NT2/D1 (cell line): ENCODE measurements around the gene NHLRC2.

Experiments used
- DNase-seq: peaks from one replicate; pipeline ENCODE4 v3.0.0-alpha.2; 2011; ENCODE audit warnings: low read depth, low spot score
- H3K27me3 ChIP-seq: 2 replicates; pipeline ENCODE4 v1.6.0; 2011; ENCODE audit warnings: mild to moderate bottlenecking; ENCODE audit not compliant: insufficient read length, insufficient read depth
- H3K36me3 ChIP-seq: 2 replicates; pipeline ENCODE4 v1.6.1; 2011; ENCODE audit warnings: mild to moderate bottlenecking, low read length, mixed read lengths; ENCODE audit not compliant: insufficient read depth, insufficient read length
- H3K4me1 ChIP-seq: 2 replicates; pipeline ENCODE4 v1.5.1; 2011; ENCODE audit not compliant: insufficient read depth, insufficient read length
- H3K4me3 ChIP-seq: 2 replicates; pipeline ENCODE4 v1.5.1; 2011; ENCODE audit warnings: low read depth; ENCODE audit not compliant: insufficient read length
- H3K9ac ChIP-seq: 2 replicates; pipeline ENCODE4 v1.6.0; 2011; ENCODE audit warnings: low read depth; ENCODE audit not compliant: insufficient read length
- H3K9me3 ChIP-seq: 2 replicates; pipeline ENCODE4 v1.5.1; 2011; ENCODE audit warnings: mild to moderate bottlenecking, low read length; ENCODE audit not compliant: insufficient read depth
- SUZ12 ChIP-seq: IDR thresholded peaks from 2 replicates; pipeline ENCODE4 v1.6.1; 2011; ENCODE audit not compliant: insufficient read length, insufficient read depth; ENCODE audit errors: extremely low read depth
- YY1 ChIP-seq: IDR thresholded peaks from 2 replicates; pipeline ENCODE4 v1.6.1; 2011; ENCODE audit not compliant: insufficient read length, insufficient read depth
- ZNF274 ChIP-seq: IDR thresholded peaks from 2 replicates; pipeline ENCODE4 v1.6.1; 2011; ENCODE audit warnings: mild to moderate bottlenecking, low read depth, low read length

Gene NHLRC2

DNA sequence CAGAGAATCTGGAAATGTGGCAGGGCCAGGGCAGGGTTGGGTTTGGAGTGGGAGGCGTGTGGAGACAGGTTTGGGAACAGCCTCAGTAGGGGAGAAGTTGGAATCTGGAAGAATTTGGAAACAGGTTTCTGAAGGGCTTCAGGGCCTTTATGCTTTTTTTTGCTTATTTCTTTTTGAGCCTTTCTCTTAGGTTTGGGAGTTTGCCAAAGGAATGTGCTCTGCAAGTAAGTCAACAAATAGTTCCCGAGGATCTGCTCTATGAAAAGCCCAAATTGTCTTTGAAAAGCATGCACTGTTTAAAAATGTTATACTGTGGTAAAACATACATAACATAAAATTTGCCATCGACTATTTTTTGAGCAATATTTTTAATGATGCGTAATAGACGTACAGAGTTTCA lies 102.6 kb downstream of the NHLRC2 start:
- peaks cover 7% of the 10 kb centered on the region for H3K4me1 ChIP-seq
- DNase-seq: no peak

DNA sequence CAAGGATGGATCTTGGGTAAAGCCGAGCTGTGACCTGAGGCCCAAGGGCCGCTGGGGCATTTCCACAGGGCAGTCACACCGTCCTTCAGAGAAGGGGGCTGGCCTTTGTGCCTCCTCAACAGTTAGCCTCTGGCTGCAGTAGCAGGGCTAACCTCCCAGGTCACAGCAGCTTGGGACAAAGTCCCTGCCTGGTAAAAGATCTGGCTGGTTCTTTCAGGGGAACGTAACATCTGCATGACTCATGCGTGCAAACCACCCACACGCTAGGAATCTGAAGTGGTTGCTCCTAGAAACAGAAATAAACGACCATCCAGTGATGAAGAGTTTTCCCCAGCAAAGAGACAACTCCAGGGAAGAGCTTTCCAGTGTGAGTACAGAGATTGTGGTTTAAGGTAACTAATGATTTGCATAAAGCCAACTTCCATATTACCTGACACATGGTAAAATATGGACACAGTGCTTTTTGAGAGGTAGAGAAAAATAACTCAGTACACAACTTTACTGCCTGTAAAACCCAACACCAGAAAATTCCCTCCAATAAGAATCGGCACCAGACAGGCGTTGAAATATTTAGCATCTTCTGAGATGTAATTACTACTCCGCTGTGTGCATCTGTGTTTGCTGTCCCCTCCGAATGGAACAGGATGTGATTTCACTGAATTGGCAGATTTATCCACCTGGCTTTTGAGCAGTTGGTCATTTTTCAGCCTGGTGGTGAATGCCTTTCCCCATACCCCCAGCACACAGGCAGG lies 104.3 kb downstream of the NHLRC2 start:
- no peaks in the 10 kb centered on the region for H3K36me3 ChIP-seq
- H3K9ac ChIP-seq: no peak overlapping the region
- no peak for DNase-seq
- no peaks in the 10 kb centered on the region for H3K27me3 ChIP-seq
- peaks cover 7% of the 10 kb centered on the region for H3K4me1 ChIP-seq
- TF ChIP-seq ZNF274: no peak
- no peak for TF ChIP-seq YY1
- no peak for TF ChIP-seq SUZ12
- H3K9me3 ChIP-seq: no peaks in the 10 kb centered on the region
- no peak overlapping the region for H3K4me3 ChIP-seq

More for the DNA sequence above, 102.6 kb downstream of the NHLRC2 start:
- H3K9ac ChIP-seq: no peak overlapping the region
- H3K36me3 ChIP-seq: no peaks in the 10 kb centered on the region
- TF ChIP-seq SUZ12 (no peak), YY1 (no peak), ZNF274 (no peak)
- H3K27me3 ChIP-seq: no peaks in the 10 kb centered on the region
- no peak overlapping the region for H3K4me3 ChIP-seq
- no peaks in the 10 kb centered on the region for H3K9me3 ChIP-seq

DNA sequence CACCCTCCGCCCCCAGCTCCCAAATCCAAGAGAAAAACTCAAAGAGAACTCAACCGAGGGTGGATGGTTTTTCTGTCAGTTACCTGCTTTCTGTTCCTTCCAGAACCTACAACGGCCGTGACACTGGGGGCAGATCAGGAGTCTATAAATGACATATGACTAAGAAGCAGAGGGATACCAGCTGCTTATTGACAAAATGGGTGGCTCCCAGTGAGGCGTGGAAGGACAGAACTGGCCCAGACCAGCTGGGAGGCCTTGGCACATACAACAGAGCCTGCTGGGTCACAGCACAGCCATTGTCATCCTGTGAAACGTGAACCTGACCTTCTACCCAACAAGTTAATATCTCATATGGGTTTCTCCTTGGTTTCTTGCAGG lies 104.9 kb downstream of the NHLRC2 start:
- H3K4me3 ChIP-seq: no peak overlapping the region
- H3K4me1 ChIP-seq: peaks cover 7% of the 10 kb centered on the region
- H3K9me3 ChIP-seq: no peaks in the 10 kb centered on the region
- no peak overlapping the region for H3K9ac ChIP-seq
- DNase-seq: no peak
- H3K36me3 ChIP-seq: no peaks in the 10 kb centered on the region
- no peaks in the 10 kb centered on the region for H3K27me3 ChIP-seq
- TF ChIP-seq SUZ12: no peak
- TF ChIP-seq ZNF274: no peak
- no peak for TF ChIP-seq YY1

DNA sequence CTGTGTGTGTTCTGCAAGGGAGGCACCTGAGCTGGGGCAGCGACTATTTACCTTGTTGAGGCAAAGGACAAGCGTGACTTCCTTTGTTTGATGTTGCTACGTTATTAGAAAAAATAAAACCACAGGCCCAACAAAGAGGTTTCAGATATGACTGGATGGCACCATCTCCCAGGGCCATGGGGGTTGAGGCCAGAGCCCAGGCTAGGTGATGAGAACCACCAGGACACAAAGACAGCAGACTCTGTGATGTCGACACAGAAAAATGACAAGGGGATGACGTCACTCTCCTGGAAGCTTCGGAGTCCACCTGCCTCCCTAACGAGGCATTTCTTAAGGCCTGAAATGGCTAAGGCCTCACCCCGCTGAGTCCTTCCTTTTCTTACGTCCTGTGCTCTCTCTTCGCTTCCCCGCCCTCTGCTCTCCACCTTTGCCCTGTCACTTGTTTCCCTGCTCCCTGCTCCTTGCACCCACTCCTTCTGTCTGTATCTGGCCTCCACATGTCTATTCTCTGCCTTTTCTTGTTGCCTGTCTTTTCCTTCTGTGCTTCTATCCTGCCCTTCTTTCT lies 106.2 kb downstream of the NHLRC2 start:
- Histone ChIP-seq H3K27me3 (no peaks in the 10 kb centered on the region), H3K9me3 (no peaks in the 10 kb centered on the region), H3K36me3 (no peaks in the 10 kb centered on the region), H3K4me1 (peaks cover 7% of the 10 kb centered on the region), H3K9ac (no peak overlapping the region), H3K4me3 (no peak overlapping the region)
- no peak for TF ChIP-seq SUZ12
- no peak for TF ChIP-seq YY1
- TF ChIP-seq ZNF274: no peak
- peak; percentile 18 for DNase-seq

DNA sequence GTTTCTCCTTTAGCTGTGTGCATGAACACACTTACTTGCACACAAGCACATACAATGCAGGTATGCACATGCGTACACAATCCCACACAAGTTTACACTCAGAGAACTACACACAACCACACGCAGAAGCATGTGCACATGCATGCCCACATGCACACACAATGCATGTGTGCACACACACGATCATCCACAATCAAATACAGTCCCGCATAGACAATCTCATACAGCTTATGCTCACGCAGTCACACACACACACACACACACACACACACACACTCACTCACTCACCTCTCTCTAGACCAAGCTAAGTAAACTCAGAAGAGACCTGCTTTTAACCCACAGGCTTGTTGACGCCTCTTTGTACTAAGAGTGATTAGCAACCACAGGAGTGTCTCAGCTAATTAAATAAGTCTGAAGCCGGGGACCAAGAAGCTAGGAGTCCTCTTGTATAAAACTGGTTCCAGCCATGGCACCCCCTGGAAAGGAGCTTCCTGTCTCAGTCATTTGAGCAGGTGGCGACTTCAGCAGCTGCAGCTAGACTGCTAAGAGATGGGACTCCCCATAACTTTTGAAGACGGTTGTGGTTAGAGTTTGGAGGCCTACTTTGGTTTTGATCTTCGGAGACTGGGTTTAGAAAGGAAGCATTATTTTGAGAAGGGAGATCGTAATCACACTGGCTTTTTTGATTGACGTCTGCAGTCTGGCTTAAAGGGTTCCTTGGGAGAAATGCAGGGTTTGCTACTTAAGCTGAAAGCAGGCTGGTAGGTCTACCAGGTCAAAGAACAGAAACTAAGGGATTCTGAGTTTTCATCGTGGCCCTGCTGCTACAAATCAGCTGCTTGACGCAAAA lies 106.9 kb downstream of the NHLRC2 start:
- Histone ChIP-seq H3K4me1 (peaks cover 7% of the 10 kb centered on the region), H3K4me3 (no peak overlapping the region), H3K36me3 (no peaks in the 10 kb centered on the region), H3K9me3 (no peaks in the 10 kb centered on the region), H3K9ac (no peak overlapping the region), H3K27me3 (no peaks in the 10 kb centered on the region)
- TF ChIP-seq YY1 (no peak), ZNF274 (no peak), SUZ12 (no peak)
- no peak for DNase-seq

DNA sequence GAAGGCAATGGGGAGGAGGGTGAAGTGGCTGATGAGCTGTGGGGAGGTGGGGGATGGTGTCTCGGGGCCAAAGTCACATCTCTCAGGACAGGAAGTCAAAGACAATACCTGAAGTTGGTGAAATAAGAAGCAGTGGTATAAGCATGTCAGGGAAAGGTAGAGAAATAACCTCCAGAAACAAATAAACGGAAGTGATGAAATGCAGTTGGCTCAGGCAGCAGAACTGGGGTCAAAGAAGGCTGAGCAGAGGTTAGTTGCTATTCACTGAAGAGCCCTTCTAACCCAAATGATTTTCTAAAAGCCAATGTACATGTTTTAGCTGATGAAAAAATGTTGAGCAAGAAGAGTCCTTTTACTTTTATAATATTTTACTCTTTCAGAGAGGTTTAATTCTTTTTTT lies 110.6 kb downstream of the NHLRC2 start:
- TF ChIP-seq SUZ12: no peak
- no peak for TF ChIP-seq YY1
- peaks cover 6% of the 10 kb centered on the region; the same call in 1 of the 2 replicates for H3K9me3 ChIP-seq
- no peak overlapping the region for H3K9ac ChIP-seq
- H3K4me1 ChIP-seq: peaks cover 7% of the 10 kb centered on the region
- H3K4me3 ChIP-seq: no peak overlapping the region
- H3K27me3 ChIP-seq: no peaks in the 10 kb centered on the region
- no peaks in the 10 kb centered on the region for H3K36me3 ChIP-seq
- DNase-seq: no peak

DNA sequence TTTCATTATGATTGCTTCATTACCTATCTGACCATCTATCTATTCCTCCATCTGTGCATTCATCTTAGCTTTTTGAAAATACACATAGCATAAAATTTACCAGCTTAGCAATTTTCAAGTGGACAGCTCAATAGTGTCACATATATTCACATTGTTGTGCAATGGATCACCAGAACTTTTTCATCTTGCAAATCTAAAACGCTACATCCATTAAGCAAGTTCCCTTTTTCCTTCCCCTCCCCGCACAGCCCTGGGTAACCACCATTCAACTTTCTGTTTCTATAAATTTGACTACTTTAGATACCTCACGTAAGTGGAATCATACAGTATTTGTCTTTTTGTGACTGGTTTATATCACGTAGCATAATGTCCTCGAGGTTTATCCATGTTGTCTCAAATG lies 111.2 kb downstream of the NHLRC2 start:
- H3K27me3 ChIP-seq: no peaks in the 10 kb centered on the region
- H3K4me1 ChIP-seq: peaks cover 4% of the 10 kb centered on the region
- no peaks in the 10 kb centered on the region for H3K36me3 ChIP-seq
- TF ChIP-seq YY1 (no peak), SUZ12 (no peak), ZNF274 (no peak)
- DNase-seq: no peak
- H3K9me3 ChIP-seq: peaks cover 6% of the 10 kb centered on the region; the same call in 1 of the 2 replicates
- no peak overlapping the region for H3K4me3 ChIP-seq
- H3K9ac ChIP-seq: no peak overlapping the region
